K562 (cell line): ENCODE measurements around the gene PDE4D. TPM values are rescaled to one million over a fixed set of nuclear protein-coding genes. Genes with fewer than 3 reads are reported as not detected.

Experiments used
- ATAC-seq: fragments of 200-7000 bp; cut with Tn5 transposase; 3 replicates; pipeline ENCODE4 v1.9.1; 2020; ENCODE audit warnings: moderate library complexity
- BruUV-seq: library from RNA; stranded (reverse); fragments of 400-500 nt; replicated peaks from 2 replicates; lab custom pipeline; 2021; lab: Mats Ljungman, UMichigan
- CTCF ChIA-PET: fragments of 300-600 bp; formaldehyde crosslinking; extraction: SDS; loops from one replicate; lab custom pipeline; 2021; ENCODE audit warnings: low intra/inter-chr PET ratio; lab: Yijun Ruan, JAX
- POLR2A ChIA-PET: fragments of 300-600, 350-650 bp; sonication (Branson Sonifier 250); formaldehyde crosslinking; extraction: SDS; loops from one replicate; lab custom pipeline; 2021; ENCODE audit warnings: antibody characterized with exemption, inconsistent platforms; lab: Yijun Ruan, JAX
- DNase-seq, 4 experiments: peaks; one replicate each; pipeline versions ENCODE4 v3.0.0 to v3.0.0-alpha.2; 2011 to 2018; ENCODE audit warnings: low spot score in 3 of 4, mixed read lengths in 3 of 4; ENCODE audit errors: extremely low read depth in 1 of 4
- FAIRE-seq: peaks from 2 replicates; lab custom pipeline; 2011; peaks lifted over from hg19 to GRCh38; lab: Jason Lieb, UNC
- H2AFZ ChIP-seq: 2 replicates; pipeline ENCODE4 v1.6.0; 2011; ENCODE audit warnings: low read depth, low read length, control low read depth, inconsistent platforms
- H3K27ac ChIP-seq: fragments of 200-600 bp; 3 replicates; pipeline ENCODE4 v1.8.0; 2011; ENCODE audit warnings: low read depth, mild to moderate bottlenecking, control low read depth, inconsistent platforms, low read length, moderate library complexity, mixed read lengths; ENCODE audit errors: extremely low read depth
- H3K27me3 ChIP-seq, 2 experiments: fragments of 300-600 bp in 1 of 2; 2 replicates in 1 of 2; 3 replicates in 1 of 2; pipeline versions ENCODE4 v1.6.0 to v1.8.0; 2011; ENCODE audit warnings: inconsistent platforms in 2 of 2, low read length in 2 of 2, mild to moderate bottlenecking in 1 of 2, mixed read lengths in 1 of 2, moderate library complexity in 1 of 2; ENCODE audit not compliant: control insufficient read depth in 2 of 2, insufficient read depth in 2 of 2
- H3K36me3 ChIP-seq: fragments of 300-600 bp; 3 replicates; pipeline ENCODE4 v1.8.0; 2011; ENCODE audit warnings: mild to moderate bottlenecking, low read length, inconsistent platforms; ENCODE audit not compliant: control insufficient read depth, insufficient read depth
- H3K4me1 ChIP-seq, 2 experiments: fragments of 200-600 bp in 1 of 2; replicated peaks in 1 of 2; 2 replicates in 1 of 2; 3 replicates in 1 of 2; pipeline versions ENCODE4 v1.5.1 to v1.8.0; 2011; ENCODE audit warnings: inconsistent platforms in 2 of 2, low read length in 2 of 2, mild to moderate bottlenecking in 1 of 2, mixed read lengths in 1 of 2, moderate library complexity in 1 of 2; ENCODE audit not compliant: control insufficient read depth in 2 of 2, insufficient read depth in 2 of 2
- H3K4me2 ChIP-seq: 2 replicates; pipeline ENCODE4 v1.6.1; 2011; ENCODE audit warnings: low read length, control low read depth, inconsistent platforms, mixed read lengths; ENCODE audit not compliant: insufficient read depth
- H3K4me3 ChIP-seq: fragments of 200-600 bp; sonication (generic), shearing (Covaris generic); 2 replicates; pipeline ENCODE4 v1.5.1; 2016; ENCODE audit warnings: control low read depth, inconsistent platforms
- H3K79me2 ChIP-seq: fragments of 200-600 bp; 3 replicates; pipeline ENCODE4 v1.8.0; 2011; ENCODE audit warnings: low read length, inconsistent platforms; ENCODE audit not compliant: control insufficient read depth, insufficient read depth
- H3K9ac ChIP-seq, 2 experiments: 2 replicates each; pipeline versions ENCODE4 v1.6.0 to v1.6.1; 2011; ENCODE audit warnings: low read depth in 2 of 2, low read length in 2 of 2, control low read depth in 1 of 2, inconsistent platforms in 1 of 2, mild to moderate bottlenecking in 1 of 2, mixed read lengths in 1 of 2; ENCODE audit not compliant: insufficient read depth in 1 of 2
- H3K9me1 ChIP-seq: one replicate; pipeline ENCODE4 v1.6.0; 2011; ENCODE audit warnings: inconsistent platforms, mild to moderate bottlenecking, low read length, moderate library complexity; ENCODE audit not compliant: control insufficient read depth, insufficient read depth
- H3K9me3 ChIP-seq: replicated peaks from 2 replicates; pipeline ENCODE4 v1.5.1; 2011; ENCODE audit warnings: low read depth, low read length, inconsistent platforms; ENCODE audit not compliant: control insufficient read depth, insufficient read depth
- H4K20me1 ChIP-seq: replicated peaks from 2 replicates; pipeline ENCODE4 v1.6.1; 2011; ENCODE audit warnings: low read length, inconsistent platforms, mixed read lengths; ENCODE audit not compliant: control insufficient read depth, insufficient read depth
- E2F3 ChIP-seq: fragments of 250-450 bp; sonication (Bioruptor Pico); IDR thresholded peaks from 2 replicates; pipeline ENCODE4 v1.4.0; 2020; ENCODE audit warnings: mild to moderate bottlenecking
- HLTF ChIP-seq: fragments of 450-650 bp; IDR thresholded peaks from 2 replicates; pipeline ENCODE4 v1.6.1; 2016
- KDM2B ChIP-seq: fragments of 250-450 bp; sonication (Bioruptor Pico); IDR thresholded peaks from 2 replicates; pipeline ENCODE4 v1.8.0; 2021; ENCODE audit warnings: mild to moderate bottlenecking, moderate library complexity
- MTA2 ChIP-seq: fragments of 450-650 bp; IDR thresholded peaks from 2 replicates; pipeline ENCODE4 v1.6.1; 2016; ENCODE audit warnings: low read depth
- PPARD ChIP-seq: fragments of 250-450 bp; sonication (Bioruptor Pico); IDR thresholded peaks from 2 replicates; pipeline ENCODE4 v1.8.0; 2022; ENCODE audit warnings: inconsistent platforms, mild to moderate bottlenecking, moderate library complexity
- SMC3 ChIP-seq: conservative IDR thresholded peaks from 2 replicates; pipeline ENCODE4 v1.6.1; 2011; ENCODE audit warnings: low read depth, low read length, improper control_type of control experiment; ENCODE audit not compliant: insufficient read depth
- SUPT5H ChIP-seq: fragments of 450-650 bp; IDR thresholded peaks from 2 replicates; pipeline ENCODE4 v1.6.1; 2016
- ZNF583 ChIP-seq: fragments of 250-450 bp; sonication (Bioruptor Pico); IDR thresholded peaks from 2 replicates; pipeline ENCODE4 v1.4.0; 2020
- ZNF766 ChIP-seq: fragments of 200-800 bp; sonication (Bioruptor generic); conservative IDR thresholded peaks from 2 replicates; pipeline ENCODE4 v1.6.1; 2016; ENCODE audit warnings: missing genetic modification characterization, missing compliant biosample characterization
- WGBS: fragments of 100-300 bp; shearing (Covaris generic); methylation state at CpG from one replicate; pipeline ENCODE4 v1.1.6; 2016; ENCODE audit warnings: low coverage, mixed read lengths; ENCODE audit not compliant: insufficient coverage; ENCODE audit errors: missing lambda C conversion rate; 5-methylcytosine and 5-hydroxymethylcytosine counted together
- in situ Hi-C: fragments of 300-500 bp; cut with MboI; formaldehyde crosslinking; loops from 4 replicates; pipeline ENCODE4 v1.15.0; 2018; ENCODE audit warnings: inconsistent platforms, mixed read lengths
- intact Hi-C: fragments of 100-400 bp; cut with micrococcal nuclease; formaldehyde crosslinking; loops from 2 replicates; pipeline ENCODE4 v1.14.2; 2022
- polyA plus RNA-seq, 8 experiments: library from polyadenylated mRNA; depleted of rRNA in 4 of 8; stranded (reverse) in 5 of 8; unstranded in 3 of 8; fragments of >200 nt; fragmentation: Nextera tagmentation in 2 of 8; fragmentation: Illumina TruSeq in 1 of 8; extraction: Ambion mirVana in 2 of 8; extraction: Trizol in 1 of 8; gene quantifications; 2 replicates each; pipeline versions ENCODE4 v1.2.1 to v1.2.3, GENCODE V29; 2011 to 2014; ENCODE audit warnings: inconsistent platforms in 1 of 8, missing spikeins in 1 of 8
- total RNA-seq, 7 experiments: library from RNA; depleted of rRNA in 6 of 7; stranded (reverse); fragments of >200 nt in 6 of 7; fragmentation: Illumina TruSeq in 2 of 7; extraction: Trizol in 2 of 7; gene quantifications; 2 replicates each; pipeline versions ENCODE4 v1.2.1 to v1.2.3, GENCODE V29; 2011 to 2021; ENCODE audit warnings: low replicate concordance in 1 of 7
- TF ChIP-seq, protein P1 (sequence below): fragments of 250-450 bp; sonication (Bioruptor Pico); IDR thresholded peaks from 2 replicates; pipeline ENCODE4 v1.5.0; 2021; ENCODE audit warnings: mild to moderate bottlenecking, moderate library complexity
- TF ChIP-seq, protein P2 (sequence below), 3 experiments: fragments of 200-800 bp in 1 of 3; fragments of 250-450 bp in 1 of 3; fragments of 450-650 bp in 1 of 3; sonication (Bioruptor Pico) in 1 of 3; sonication (Bioruptor generic) in 1 of 3; formaldehyde crosslinking in 1 of 3; IDR thresholded peaks; 2 replicates each; pipeline versions ENCODE4 v1.6.1 to v1.8.0; 2016 to 2022; ENCODE audit warnings: mild to moderate bottlenecking in 2 of 3, missing genetic modification characterization in 2 of 3, missing compliant biosample characterization in 1 of 3, moderate library complexity in 1 of 3
- TF ChIP-seq, protein P3 (sequence below): fragments of 450-650 bp; IDR thresholded peaks from 2 replicates; pipeline ENCODE4 v1.6.1; 2016; ENCODE audit warnings: borderline replicate concordance

Gene PDE4D
- total and polyA plus RNA-seq, 9 of the 15 experiments (the other 6 are each of a cell fraction or from before 2014, with no cell fraction given): 0.04 to 0.46 (median 0.13) TPM

DNA sequence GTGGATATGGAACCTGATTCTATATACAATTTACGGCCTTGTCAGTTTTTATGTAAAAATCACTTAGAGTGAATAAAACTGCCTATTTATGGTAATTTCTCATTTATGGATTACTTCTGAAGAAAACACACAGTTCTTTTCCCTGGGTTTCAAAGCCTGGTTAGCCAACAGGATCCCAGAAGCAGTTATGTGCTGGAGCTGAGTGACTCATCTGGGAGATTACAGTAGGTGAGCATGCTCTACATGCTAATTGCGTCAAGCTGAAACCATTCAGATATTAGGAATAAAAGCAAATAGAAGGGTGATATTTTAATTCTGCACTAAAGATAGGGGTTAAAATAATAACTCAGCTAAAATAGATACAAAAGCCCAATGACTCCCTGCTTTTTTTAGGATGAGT, 47.8 kb downstream of the PDE4D start (continued):
- TF ChIP-seq, protein P1, sequence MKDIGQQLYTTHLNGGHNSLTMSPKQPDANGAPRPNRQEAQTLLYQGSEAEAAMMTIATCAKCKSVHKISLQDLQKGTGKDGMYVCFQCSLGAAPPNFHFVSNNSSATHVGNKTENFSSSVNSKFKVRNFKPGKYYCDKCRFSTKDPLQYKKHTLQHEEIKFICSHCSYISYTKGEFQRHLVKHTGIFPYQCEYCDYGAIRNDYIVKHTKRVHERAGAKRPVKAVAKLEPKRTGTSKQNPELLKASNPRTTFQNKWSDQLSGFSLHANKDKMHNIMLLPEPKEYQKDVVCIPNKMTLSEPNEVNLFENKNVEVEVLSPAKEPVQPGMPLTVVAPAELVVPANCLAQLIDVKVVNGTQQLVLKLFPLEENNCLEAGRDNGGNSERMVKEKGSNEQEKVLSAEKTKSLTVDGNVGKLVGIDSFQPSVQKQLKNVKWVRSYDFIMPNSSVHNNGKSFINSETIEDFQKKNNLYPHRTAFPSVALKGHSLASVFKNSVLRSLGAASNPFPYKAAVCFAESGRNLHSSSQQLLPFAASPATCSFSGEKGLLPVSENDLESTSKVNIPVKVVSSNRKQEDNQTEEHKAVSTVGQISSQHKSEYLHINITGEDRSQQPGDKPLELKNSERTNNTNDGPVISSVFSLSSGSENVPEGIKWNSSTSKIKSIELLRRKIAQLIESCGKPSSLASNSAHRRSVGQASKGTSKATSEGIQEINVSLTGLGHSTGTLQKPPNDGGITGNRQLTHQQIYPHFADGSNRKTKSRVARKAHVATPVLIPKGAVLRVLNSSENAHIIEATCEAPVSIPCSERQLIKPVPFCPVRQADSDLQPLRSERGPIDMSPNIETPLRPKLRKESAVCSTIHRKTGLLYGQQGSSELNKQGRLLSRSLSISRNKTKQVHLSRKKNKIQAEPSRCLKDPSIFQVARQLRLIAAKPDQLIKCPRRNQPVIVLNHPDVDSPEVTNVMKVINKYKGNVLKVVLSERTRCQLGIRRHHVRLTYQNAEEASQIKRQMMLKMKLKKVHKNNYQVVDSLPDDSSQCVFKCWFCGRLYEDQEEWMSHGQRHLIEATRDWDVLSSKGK: no peak
- TF ChIP-seq PPARD (CRISPR knock-in tag) (no peak), SUPT5H (no peak), MTA2 (no peak)
- TF ChIP-seq, all 486 proteins: peak for 0

DNA sequence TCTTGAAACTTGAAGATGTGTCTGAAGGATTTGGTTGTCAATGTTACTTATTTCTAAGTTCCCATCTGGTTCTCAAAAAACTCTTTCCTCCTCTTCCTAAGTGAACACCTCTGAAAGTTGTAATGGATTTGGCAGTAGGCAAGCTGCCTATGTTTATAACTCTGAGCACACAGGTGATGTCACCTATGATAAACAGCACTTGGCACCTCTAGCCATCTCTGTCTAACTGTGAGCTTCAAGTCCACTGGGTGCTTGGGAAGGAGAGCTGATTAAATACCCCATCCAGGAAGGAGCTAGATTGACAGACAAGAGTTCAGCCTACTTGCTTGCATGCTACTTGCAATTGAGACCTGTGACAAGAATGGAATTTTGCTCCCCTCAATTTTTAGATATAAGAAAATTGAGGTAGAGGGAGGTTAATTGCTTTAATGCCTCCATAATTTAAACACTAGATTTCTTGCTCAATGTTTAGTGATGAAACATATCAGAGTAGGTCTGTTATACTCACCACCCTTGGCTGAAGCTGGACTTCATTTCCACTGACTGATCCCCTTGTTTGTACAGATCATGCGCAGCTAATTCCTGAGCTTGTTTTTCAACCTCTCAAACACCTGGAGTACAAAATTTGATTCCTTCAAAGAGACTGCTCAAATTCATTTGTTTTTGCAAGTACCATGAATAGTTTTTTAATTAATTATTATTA, 49.9 kb downstream of the PDE4D start:
- no TSS peak for BruUV-seq
- Histone ChIP-seq H3K27me3 (no peaks in the 10 kb centered on the region), H3K4me2 (no peak overlapping the region), H3K79me2 (no peaks in the 10 kb centered on the region), H3K4me3 (no peak overlapping the region), H2AFZ (no peak overlapping the region), H3K9me1 (no peaks in the 10 kb centered on the region), H3K27ac (no peak overlapping the region), H3K9ac (no peak overlapping the region), H3K4me1 (no peaks in the 10 kb centered on the region), H3K9me3 (no peaks in the 10 kb centered on the region), H4K20me1 (no peaks in the 10 kb centered on the region), H3K36me3 (no peaks in the 10 kb centered on the region)
- no peak for DNase-seq
- FAIRE-seq: no peak
- 10% methylated on average over 1 of the region's 1 CpG for WGBS
- in situ Hi-C loops (no loop called here), intact Hi-C loops (no loop called here)
- ATAC-seq: no peak
- ChIA-PET CTCF (no interaction called here), POLR2A (interaction anchor here (0.6 kb wide), 1 partner anchor 45 kb away, joined by 3 read pairs; no protein-coding TSS in a partner anchor)
- TF ChIP-seq E2F3 (CRISPR knock-in tag) (no peak), ZNF766 (CRISPR knock-in tag) (no peak), SMC3 (no peak), KDM2B (CRISPR knock-in tag) (no peak), HLTF (no peak), ZNF583 (CRISPR knock-in tag) (no peak)
- TF ChIP-seq, protein P2, sequence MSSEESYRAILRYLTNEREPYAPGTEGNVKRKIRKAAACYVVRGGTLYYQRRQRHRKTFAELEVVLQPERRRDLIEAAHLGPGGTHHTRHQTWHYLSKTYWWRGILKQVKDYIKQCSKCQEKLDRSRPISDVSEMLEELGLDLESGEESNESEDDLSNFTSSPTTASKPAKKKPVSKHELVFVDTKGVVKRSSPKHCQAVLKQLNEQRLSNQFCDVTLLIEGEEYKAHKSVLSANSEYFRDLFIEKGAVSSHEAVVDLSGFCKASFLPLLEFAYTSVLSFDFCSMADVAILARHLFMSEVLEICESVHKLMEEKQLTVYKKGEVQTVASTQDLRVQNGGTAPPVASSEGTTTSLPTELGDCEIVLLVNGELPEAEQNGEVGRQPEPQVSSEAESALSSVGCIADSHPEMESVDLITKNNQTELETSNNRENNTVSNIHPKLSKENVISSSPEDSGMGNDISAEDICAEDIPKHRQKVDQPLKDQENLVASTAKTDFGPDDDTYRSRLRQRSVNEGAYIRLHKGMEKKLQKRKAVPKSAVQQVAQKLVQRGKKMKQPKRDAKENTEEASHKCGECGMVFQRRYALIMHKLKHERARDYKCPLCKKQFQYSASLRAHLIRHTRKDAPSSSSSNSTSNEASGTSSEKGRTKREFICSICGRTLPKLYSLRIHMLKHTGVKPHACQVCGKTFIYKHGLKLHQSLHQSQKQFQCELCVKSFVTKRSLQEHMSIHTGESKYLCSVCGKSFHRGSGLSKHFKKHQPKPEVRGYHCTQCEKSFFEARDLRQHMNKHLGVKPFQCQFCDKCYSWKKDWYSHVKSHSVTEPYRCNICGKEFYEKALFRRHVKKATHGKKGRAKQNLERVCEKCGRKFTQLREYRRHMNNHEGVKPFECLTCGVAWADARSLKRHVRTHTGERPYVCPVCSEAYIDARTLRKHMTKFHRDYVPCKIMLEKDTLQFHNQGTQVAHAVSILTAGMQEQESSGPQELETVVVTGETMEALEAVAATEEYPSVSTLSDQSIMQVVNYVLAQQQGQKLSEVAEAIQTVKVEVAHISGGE (CRISPR knock-in tag; IDR thresholded peaks at IDR 0.05): no peak
- TF ChIP-seq, protein P3, sequence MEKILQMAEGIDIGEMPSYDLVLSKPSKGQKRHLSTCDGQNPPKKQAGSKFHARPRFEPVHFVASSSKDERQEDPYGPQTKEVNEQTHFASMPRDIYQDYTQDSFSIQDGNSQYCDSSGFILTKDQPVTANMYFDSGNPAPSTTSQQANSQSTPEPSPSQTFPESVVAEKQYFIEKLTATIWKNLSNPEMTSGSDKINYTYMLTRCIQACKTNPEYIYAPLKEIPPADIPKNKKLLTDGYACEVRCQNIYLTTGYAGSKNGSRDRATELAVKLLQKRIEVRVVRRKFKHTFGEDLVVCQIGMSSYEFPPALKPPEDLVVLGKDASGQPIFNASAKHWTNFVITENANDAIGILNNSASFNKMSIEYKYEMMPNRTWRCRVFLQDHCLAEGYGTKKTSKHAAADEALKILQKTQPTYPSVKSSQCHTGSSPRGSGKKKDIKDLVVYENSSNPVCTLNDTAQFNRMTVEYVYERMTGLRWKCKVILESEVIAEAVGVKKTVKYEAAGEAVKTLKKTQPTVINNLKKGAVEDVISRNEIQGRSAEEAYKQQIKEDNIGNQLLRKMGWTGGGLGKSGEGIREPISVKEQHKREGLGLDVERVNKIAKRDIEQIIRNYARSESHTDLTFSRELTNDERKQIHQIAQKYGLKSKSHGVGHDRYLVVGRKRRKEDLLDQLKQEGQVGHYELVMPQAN: no peak
